Neutrophil (primary cell): ENCODE data around the gene ABCC8.

ENCODE experiments used
- H3K27ac ChIP-seq: fragments of 200-600 bp; sonication (generic); 2 replicates; pipeline ENCODE4 v1.5.1; 2016; ENCODE audit warnings: mild to moderate bottlenecking, moderate library complexity
- H3K27me3 ChIP-seq: fragments of 200-600 bp; sonication (generic); 2 replicates; pipeline ENCODE4 v1.6.0; 2016; ENCODE audit warnings: mild to moderate bottlenecking
- H3K36me3 ChIP-seq: fragments of 200-600 bp; sonication (generic); 2 replicates; pipeline ENCODE4 v1.5.1; 2017
- H3K4me1 ChIP-seq, 2 experiments: fragments of 200-600 bp in 1 of 2; sonication (generic) in 1 of 2; 1 replicate in 1 of 2; 2 replicates in 1 of 2; pipeline versions ENCODE4 v1.5.1 to v1.6.1; 2013 to 2016; ENCODE audit warnings: low read depth in 1 of 2, low read length in 1 of 2, mild to moderate bottlenecking in 1 of 2, moderate library complexity in 1 of 2; ENCODE audit not compliant: control insufficient read depth in 1 of 2, insufficient read depth in 1 of 2
- H3K4me3 ChIP-seq, 2 experiments: fragments of 200-600 bp in 1 of 2; sonication (generic) in 1 of 2; 1 replicate in 1 of 2; 2 replicates in 1 of 2; pipeline ENCODE4 v1.5.1; 2013 to 2016; ENCODE audit warnings: low read depth in 1 of 2, low read length in 1 of 2, mild to moderate bottlenecking in 1 of 2, moderate library complexity in 1 of 2
- H3K9me3 ChIP-seq: fragments of 200-600 bp; sonication (generic); 2 replicates; pipeline ENCODE4 v1.5.1; 2016
- CTCF ChIP-seq: fragments of 200-600 bp; sonication (generic); IDR thresholded peaks from 2 replicates; pipeline ENCODE4 v1.5.1; 2016; ENCODE audit warnings: antibody characterized with exemption

The ABCC8 gene

GRCh38 chr11:17457396-17458173 lies 19.1 kb downstream of the ABCC8 start:
- H3K9me3 ChIP-seq: no peaks in the 10 kb centered on the region
- no peaks in the 10 kb centered on the region for H3K27me3 ChIP-seq
- TF ChIP-seq CTCF: no peak
- peaks cover 0 to 16% of the 10 kb centered on the region in 2 experiments for H3K4me1 ChIP-seq
- H3K27ac ChIP-seq: no peak overlapping the region
- H3K4me3 ChIP-seq: no peak overlapping the region
- no peaks in the 10 kb centered on the region for H3K36me3 ChIP-seq

GRCh38 chr11:17452668-17453067 lies 24.0 kb downstream of the ABCC8 start:
- H3K4me3 ChIP-seq: no peak overlapping the region
- H3K36me3 ChIP-seq: no peaks in the 10 kb centered on the region
- no peaks in the 10 kb centered on the region for H3K9me3 ChIP-seq
- peaks cover 0 to 8% of the 10 kb centered on the region in 2 experiments for H3K4me1 ChIP-seq
- no peak for TF ChIP-seq CTCF
- no peaks in the 10 kb centered on the region for H3K27me3 ChIP-seq
- H3K27ac ChIP-seq: no peak overlapping the region

GRCh38 chr11:17449158-17449557 lies 27.5 kb downstream of the ABCC8 start:
- Histone ChIP-seq H3K4me3 (no peak overlapping the region), H3K36me3 (no peaks in the 10 kb centered on the region)
- TF ChIP-seq CTCF: no peak

GRCh38 chr11:17446482-17446881 lies 30.2 kb downstream of the ABCC8 start:
- Histone ChIP-seq H3K36me3 (no peaks in the 10 kb centered on the region), H3K9me3 (no peaks in the 10 kb centered on the region), H3K4me3 (no peak overlapping the region), H3K27ac (no peak overlapping the region), H3K27me3 (no peaks in the 10 kb centered on the region), H3K4me1 (no peaks in the 10 kb centered on the region)
- TF ChIP-seq CTCF: no peak

More at GRCh38 chr11:17449158-17449557, 27.5 kb downstream of the ABCC8 start:
- no peaks in the 10 kb centered on the region for H3K4me1 ChIP-seq
- H3K9me3 ChIP-seq: no peaks in the 10 kb centered on the region
- H3K27me3 ChIP-seq: no peaks in the 10 kb centered on the region
- no peak overlapping the region for H3K27ac ChIP-seq

GRCh38 chr11:17445240-17445795 lies 31.3 kb downstream of the ABCC8 start:
- TF ChIP-seq CTCF: no peak
- H3K27me3 ChIP-seq: no peaks in the 10 kb centered on the region
- H3K9me3 ChIP-seq: no peaks in the 10 kb centered on the region
- no peak overlapping the region for H3K4me3 ChIP-seq
- H3K27ac ChIP-seq: no peak overlapping the region
- H3K36me3 ChIP-seq: no peaks in the 10 kb centered on the region
- H3K4me1 ChIP-seq: no peaks in the 10 kb centered on the region
